ENCODE results near the gene CORO2A.

DNA sequence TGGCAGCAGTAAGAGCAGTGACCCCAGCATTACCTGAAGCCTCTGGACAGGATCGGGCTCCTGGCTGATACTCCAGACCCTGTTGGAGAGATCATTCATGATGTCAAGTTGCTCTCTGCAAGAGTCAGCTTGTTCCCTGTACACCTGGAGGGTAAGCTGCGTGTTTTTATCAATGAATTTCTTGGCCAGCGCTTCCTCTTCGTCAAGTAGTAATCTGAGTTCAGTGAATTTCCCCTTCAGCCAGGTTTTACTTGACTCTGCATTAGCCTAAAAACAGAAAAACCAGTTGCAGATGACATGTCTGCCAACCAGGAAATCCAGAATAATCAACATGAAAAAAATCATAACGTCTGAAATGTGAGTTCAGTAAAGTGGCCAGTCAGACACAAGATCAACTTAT, 92.5 kb downstream of the CORO2A start:
- TF ChIP-seq CTCF (IDR thresholded peaks at IDR 0.05) (no peak), POLR2A (IDR thresholded peaks at IDR 0.05) (no peak)
